Ishikawa (cell line): ENCODE data around the gene TTC36.

Source experiments
- CEBPB ChIP-seq: IDR thresholded peaks from 2 replicates; pipeline ENCODE4 v1.6.1; 2012
- CREB1 ChIP-seq: IDR thresholded peaks from 2 replicates; pipeline ENCODE4 v1.6.1; 2012; ENCODE audit warnings: low read depth
- EGR1 ChIP-seq: IDR thresholded peaks from 2 replicates; pipeline ENCODE4 v1.6.1; 2012
- EP300 ChIP-seq: IDR thresholded peaks from 2 replicates; pipeline ENCODE4 v1.6.1; 2012; ENCODE audit warnings: borderline replicate concordance
- FOXM1 ChIP-seq: IDR thresholded peaks from 2 replicates; pipeline ENCODE4 v1.6.1; 2012; ENCODE audit warnings: low read depth, borderline replicate concordance
- MAX ChIP-seq: IDR thresholded peaks from 2 replicates; pipeline ENCODE4 v1.6.1; 2012
- NFIC ChIP-seq: IDR thresholded peaks from 2 replicates; pipeline ENCODE4 v1.6.1; 2012
- RAD21 ChIP-seq: IDR thresholded peaks from 2 replicates; pipeline ENCODE4 v1.6.1; 2012; ENCODE audit warnings: low read depth
- REST ChIP-seq: IDR thresholded peaks from 2 replicates; pipeline ENCODE4 v1.6.1; 2012; ENCODE audit warnings: low read depth, mild to moderate bottlenecking
- TAF1 ChIP-seq: IDR thresholded peaks from 2 replicates; pipeline ENCODE4 v1.6.1; 2012; ENCODE audit warnings: low read depth, mild to moderate bottlenecking
- TCF12 ChIP-seq: IDR thresholded peaks from 2 replicates; pipeline ENCODE4 v1.6.1; 2012; ENCODE audit warnings: low read depth
- TEAD4 ChIP-seq: IDR thresholded peaks from 2 replicates; pipeline ENCODE4 v1.6.1; 2012
- USF1 ChIP-seq: IDR thresholded peaks from 2 replicates; pipeline ENCODE4 v1.6.1; 2012
- YY1 ChIP-seq: IDR thresholded peaks from 2 replicates; pipeline ENCODE4 v1.6.1; 2012; ENCODE audit warnings: low read depth
- ZBTB7A ChIP-seq: IDR thresholded peaks from 2 replicates; pipeline ENCODE4 v1.6.1; 2012; ENCODE audit warnings: low read depth

Gene TTC36

GRCh38 chr11:118529584-118530175, 2.4 kb downstream of the TTC36 start:
- TF ChIP-seq TAF1, result no peak
- no peak for TF ChIP-seq EP300
- no peak for TF ChIP-seq RAD21
- TF ChIP-seq TEAD4, result no peak

GRCh38 chr11:118530180-118530682, 3.0 kb downstream of the TTC36 start:
- TF ChIP-seq NFIC (peak; percentile 69), FOXM1 (no peak), YY1 (peak; percentile 4; the same call in 1 of the 2 replicates), USF1 (no peak)

GRCh38 chr11:118530683-118531596, 3.7 kb downstream of the TTC36 start, which contains the start of gene TMEM25:
TMEM25 (plus strand) TSS chr11:118531192; CDS start chr11:118531802, 610 bp downstream.
- TF ChIP-seq ZBTB7A, result peak; percentile 75
- TF ChIP-seq MAX, result peak; percentile 76
- no peak for TF ChIP-seq USF1
- TF ChIP-seq EGR1, result peak; percentile 64
- TF ChIP-seq YY1, result peak; percentile 54
- 0 out of 2 replicates have a peak, but pooled peaks have one; percentile 7 for TF ChIP-seq TCF12
- TF ChIP-seq CEBPB, result no peak

- TF ChIP-seq EGR1 (no peak), CEBPB (no peak), ZBTB7A (no peak), TAF1 (no peak), USF1 (no peak), YY1 (no peak), CREB1 (no peak), REST (no peak), TEAD4 (no peak), TCF12 (no peak), MAX (no peak)
Measured at GRCh38 chr11:118531597-118532084, 4.4 kb downstream of the TTC36 start.

- TF ChIP-seq MAX, result no peak
- TF ChIP-seq FOXM1, result no peak
- no peak for TF ChIP-seq NFIC
- no peak for TF ChIP-seq CREB1
- no peak for TF ChIP-seq EGR1
Measured at GRCh38 chr11:118532091-118532490, 4.8 kb downstream of the TTC36 start.

- TF ChIP-seq EP300 (no peak), RAD21 (no peak), FOXM1 (no peak), TCF12 (no peak), MAX (no peak), ZBTB7A (no peak), USF1 (no peak), TEAD4 (no peak), EGR1 (no peak), CREB1 (no peak), CEBPB (no peak), YY1 (no peak), TAF1 (no peak)
Measured at GRCh38 chr11:118532852-118533768, 5.8 kb downstream of the TTC36 start.
